NCI-H460 (cell line): ENCODE data around the gene NT5DC3. TPM values are rescaled to one million over a fixed set of nuclear protein-coding genes. Genes with fewer than 3 reads are reported as not detected.

ENCODE experiments used
- DNase-seq: peaks from one replicate; pipeline ENCODE4 v3.0.0-alpha.2; 2016; ENCODE audit warnings: low read depth; ENCODE audit errors: extremely low read depth
- total RNA-seq: library from RNA; depleted of rRNA; stranded (reverse); fragments of >200 nt; shearing (Covaris generic); gene quantifications from 2 replicates; pipeline ENCODE4 v1.2.3, GENCODE V29; 2014

Gene NT5DC3
- total RNA-seq, 1 experiment from 2014 or later: 15.1 TPM

- DNase-seq: no peak
These were observed 7.1 kb downstream of the NT5DC3 start for GRCh38 chr12:103833891-103834290.

GRCh38 chr12:103833095-103833775 is 7.8 kb downstream of the NT5DC3 start:
- no peak for DNase-seq

DNA sequence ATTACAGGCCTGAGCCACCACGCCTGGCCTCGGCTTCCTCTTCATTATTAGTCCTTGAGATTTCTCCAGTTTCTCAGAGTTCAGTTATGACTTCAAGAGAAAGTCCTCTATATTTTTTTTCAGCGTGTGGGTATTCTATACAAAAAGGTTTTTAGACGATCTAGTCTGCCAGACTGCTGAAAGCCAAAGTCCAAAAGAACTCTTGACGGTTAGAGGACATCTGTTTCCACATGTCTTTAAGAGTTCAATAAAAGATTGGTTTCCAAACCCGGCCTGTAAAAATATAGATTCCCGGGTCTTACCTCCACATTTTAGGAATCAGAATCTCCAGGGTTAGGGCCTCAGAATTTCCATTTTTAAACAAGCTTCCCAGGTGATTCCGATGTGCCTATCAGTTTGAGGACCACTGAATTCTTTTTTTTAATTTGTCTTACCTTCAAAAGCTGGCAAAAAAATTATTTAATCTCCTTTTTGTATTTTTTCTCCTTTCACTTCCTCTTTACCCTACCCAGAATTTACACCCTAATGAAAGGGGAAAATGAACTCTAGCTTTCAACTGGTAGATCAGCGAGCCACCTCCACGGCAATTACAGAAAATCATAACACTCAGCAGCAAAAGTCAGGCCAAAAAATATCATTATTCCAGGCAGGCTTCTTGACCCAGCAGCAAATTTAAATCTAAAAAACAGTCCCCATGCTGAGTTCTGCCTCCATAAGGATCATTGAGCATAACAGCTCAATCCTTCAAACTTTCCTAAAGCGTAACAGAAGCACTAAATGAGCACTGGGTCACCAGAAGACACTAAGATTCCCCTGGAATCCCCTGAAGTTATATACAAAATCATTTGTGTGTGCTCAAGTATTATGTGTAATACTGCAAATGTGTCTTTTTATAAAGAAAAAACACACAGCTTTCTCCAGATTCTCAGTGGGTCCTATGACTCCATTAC is 8.7 kb downstream of the NT5DC3 start:
- no peak for DNase-seq

DNA sequence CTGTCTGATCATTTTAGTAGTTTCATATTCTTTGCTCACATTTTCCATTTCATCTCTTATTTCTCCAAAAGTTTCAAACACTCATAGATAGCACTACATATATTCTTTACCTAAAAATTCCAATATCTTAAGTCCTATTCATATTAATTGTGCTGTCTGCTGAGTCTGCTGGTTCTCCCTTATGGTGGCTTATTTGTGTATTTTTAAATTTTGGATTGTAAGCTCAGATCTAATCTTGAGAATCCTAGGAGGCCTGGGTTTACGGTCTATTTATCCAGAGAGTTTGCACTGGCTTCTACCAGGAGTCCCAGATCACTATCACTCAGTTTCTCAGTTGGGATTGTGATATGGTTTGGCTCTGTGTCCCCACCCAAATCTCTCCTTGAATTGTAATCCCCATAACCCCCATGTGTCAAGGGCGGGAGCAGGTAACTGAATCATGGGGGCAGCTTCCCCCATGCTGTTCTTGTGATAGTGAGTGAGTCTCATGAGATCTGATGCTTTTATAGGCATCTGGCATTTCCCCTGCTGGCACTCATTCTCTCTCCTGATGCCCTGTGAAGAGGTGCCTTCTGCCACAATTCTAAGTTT is 10.2 kb downstream of the NT5DC3 start:
- DNase-seq: no peak

GRCh38 chr12:103830025-103830725 is 10.9 kb downstream of the NT5DC3 start:
- no peak for DNase-seq

DNA sequence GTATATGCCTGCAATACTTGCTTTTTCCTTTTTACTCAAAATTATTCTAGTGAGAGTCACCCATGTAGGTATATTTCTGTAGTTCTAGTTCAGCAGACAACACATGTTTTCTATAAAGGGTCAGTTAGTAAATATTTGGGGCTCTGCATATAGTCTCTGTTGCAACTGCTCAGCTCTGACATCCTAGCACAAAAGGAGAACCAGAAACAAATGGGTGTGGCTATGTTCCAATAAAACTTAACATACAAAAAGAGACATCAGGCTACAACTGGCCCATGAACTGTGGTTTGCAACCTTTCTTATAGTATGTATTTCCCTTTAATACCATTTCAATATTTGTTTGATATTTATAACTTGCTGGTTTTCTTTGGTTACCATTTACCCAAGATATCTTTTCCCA is 11.9 kb downstream of the NT5DC3 start:
- no peak for DNase-seq

DNA sequence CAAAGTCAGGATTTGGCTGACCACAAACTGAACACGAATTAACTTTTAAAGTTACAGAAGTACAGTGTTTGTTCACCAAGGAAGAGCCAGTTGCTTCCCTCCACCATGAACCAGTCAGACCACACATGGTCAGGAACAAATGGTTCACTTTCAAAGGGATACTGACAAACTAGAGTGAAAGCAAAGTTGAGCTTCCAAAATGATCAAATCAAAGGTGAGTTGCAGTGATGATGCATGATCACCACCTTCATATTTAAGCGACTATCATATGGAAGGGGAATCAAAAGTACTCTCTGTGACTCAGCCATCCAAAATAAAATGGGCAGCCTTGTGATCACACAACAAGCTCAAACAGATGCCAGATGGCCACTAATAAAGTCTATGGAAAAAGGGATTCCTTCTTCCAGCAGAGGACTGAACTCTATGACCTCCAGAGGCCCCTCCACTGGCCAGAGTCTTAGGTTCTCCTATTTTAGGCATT is 13.1 kb downstream of the NT5DC3 start:
- no peak for DNase-seq

- no peak for DNase-seq
These were observed 16.2 kb downstream of the NT5DC3 start for GRCh38 chr12:103824845-103825244.

DNA sequence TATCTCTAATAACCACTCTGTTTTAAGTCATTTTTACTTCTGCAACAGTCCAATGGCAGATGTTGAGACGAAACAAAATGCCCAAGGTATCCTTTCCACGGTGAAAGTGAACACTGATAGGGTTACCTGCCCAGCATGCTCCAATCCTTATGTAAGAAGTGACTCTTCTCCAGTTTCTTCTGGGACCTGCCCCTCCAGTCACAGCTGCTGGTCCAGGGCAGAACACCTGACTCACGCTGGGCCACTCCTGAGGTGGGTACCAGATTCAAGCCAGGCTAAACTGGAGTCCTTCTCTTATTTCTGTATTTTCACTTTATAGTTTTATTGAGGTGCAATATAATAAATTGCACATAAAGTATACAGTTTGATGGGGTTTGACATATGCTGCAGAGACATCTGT is 16.7 kb downstream of the NT5DC3 start:
- DNase-seq: no peak

DNA sequence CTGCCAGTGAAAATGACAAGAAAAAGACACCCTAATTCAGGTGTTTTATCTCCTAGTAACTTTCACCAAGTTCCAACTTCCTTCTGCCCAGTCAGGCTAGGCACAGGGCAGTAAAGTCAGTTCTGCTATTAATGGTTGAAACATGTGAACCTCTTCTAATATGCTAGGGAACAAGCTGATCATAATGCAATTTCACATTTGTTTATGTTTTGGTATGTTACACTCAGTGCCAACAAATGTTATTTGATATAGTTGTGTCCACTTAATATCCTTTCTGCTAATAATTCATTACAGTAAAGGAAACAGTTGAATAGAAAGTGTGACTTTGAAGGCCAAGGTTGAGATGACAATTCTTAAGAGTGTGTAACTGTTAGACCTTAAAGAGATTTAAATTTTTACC is 17.2 kb downstream of the NT5DC3 start:
- DNase-seq: no peak

- no peak for DNase-seq
These were observed 19.3 kb downstream of the NT5DC3 start for GRCh38 chr12:103821773-103822172.

DNA sequence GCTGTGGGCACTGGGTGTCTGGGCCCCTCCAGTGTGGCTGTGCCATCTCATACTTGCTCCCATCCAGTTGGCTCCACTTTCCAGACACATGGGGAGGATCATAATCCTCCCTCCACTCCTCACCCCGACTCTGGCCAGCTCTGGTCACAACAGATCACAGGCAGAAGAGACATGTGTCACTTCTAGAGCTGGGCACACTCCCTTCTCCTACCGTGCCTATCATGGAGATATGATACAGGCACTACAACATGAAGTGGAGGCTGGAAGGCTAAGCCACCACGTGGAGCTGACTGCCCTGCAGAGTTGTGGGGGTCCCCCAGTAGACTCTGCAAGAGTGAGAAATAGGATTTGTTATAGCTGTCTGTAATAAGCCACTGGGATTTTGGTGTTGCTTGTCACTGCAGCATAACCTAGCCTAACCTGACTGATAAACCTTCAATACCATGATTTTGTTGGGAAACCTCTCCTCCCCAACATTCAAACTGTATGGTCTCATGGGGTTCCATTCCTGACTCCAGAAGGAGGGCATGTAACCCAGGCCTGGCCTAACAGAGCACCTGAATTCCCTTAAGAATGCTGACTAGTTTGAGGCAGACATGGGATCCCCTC is 20.0 kb downstream of the NT5DC3 start:
- DNase-seq: no peak

GRCh38 chr12:103820361-103820760 is 20.7 kb downstream of the NT5DC3 start:
- DNase-seq: no peak

DNA sequence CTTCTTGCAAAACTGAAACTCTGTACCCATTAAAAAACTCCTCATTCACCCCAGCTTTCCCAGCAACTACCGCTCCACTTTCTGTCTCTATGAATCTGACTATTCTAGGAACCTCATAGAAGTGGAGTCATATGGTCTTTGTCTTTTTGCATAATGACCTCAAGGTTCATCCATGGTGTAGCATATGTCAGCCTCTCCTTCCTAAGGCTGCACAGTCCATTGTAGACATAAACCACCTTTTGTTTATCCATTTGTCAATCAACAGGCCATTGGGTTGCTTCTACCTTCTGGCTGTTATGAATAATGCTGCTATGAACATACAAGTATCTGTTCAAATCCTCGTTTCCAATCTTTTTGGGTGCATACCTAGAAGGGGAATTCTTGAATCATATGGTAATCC is 21.1 kb downstream of the NT5DC3 start:
- DNase-seq: no peak

- DNase-seq: no peak
These were observed 21.7 kb downstream of the NT5DC3 start for GRCh38 chr12:103819312-103819711.

DNA sequence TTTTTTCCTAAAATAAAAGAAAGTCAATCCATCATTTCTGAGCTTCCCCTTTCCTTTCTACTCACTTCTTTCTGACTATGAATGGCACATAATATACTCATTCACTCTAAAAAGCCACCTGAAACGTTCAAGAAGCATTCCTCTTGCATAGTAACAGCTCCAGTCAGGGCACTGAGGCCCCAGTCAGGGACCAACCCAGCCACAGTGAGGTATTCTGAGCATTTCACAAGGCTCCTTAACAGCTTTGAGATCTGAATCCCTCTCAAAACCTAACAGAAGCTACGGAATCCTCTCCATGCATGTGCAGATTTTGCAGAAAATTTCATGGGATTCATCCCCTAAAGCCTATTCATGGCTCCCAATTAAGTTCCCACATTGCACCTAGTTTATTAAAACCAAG is 23.2 kb downstream of the NT5DC3 start:
- DNase-seq: no peak

DNA sequence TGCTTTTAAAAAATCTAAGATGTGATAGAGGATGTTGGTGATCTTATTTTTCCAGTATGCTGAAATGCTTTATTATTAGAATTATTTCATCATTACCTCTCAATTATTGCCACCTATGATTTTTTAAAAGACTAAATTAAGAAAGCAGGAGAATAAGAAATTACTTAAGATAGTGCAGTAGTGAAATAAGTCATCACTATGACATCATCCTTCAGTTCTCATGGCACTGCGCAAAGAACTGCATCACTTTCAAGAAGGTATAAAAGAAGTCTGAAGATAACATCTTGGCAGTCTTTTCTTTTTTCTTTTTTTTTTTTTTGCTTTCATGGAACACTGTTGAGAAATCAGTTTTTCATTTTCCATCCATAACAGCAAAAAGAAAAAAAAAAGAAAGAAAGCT is 24.4 kb downstream of the NT5DC3 start:
- DNase-seq: no peak

- DNase-seq: no peak
These were observed 26.6 kb downstream of the NT5DC3 start for GRCh38 chr12:103814436-103814835.

GRCh38 chr12:103813949-103814348 is 27.1 kb downstream of the NT5DC3 start:
- no peak for DNase-seq

- DNase-seq: no peak
These were observed 27.6 kb downstream of the NT5DC3 start for GRCh38 chr12:103813426-103813825.
